Inferior parietal cortex (tissue), 1 donor: ENCODE measurements around the gene RSPRY1.
A peak's percentile ranks its signal among the peaks of the same experiment; 100 is the strongest.

Experiments used
- DNase-seq: peaks from one replicate; pipeline ENCODE4 v3.0.0-alpha.2; 2016; ENCODE audit errors: extremely low spot score

RSPRY1 gene

DNA sequence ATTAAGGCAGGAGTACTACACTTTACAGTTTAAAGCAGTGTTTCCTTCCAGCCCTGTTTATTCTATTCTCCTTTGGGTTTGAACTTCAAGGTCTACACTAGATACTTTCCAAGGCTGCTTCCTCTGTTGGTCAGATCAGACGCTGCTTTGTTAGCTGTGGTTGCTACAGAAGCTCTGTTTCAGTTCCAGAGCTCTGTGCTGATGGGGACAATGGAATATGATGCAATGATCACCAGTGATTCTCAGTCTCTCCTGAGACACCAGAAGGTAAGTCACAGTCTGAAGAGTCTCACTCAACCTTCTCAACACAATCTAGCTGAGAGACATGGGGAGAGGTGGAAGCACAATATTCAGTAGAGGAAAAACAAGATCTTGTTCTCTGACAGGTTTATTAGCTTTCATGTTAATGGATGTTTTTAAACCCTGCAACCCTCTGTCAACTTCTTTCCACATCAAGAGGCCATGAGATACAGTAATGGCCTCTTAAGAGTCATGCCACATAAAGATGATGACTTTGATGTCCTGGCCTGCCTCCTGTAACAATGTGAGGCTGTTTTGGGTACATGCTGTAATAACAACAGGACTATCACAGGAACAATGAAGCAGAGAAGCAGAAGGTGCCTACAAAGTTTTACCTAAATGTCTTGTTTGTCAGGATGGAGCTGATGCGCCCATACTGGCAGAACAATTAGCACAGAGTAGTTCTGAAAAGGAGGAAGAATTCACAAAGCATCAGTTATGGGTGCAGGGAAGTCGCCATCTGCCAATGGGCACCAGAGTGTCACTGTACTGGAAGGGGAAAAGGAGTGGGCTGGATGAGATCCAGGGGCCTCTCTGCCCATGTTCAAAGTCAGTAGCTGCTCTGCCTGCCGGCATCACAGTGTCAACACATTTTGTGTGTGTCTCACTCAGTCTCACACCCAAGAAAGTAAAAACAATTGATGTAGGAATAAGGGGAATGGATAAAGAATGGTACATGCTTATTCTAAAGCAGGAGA is 33.7 kb upstream of the RSPRY1 start:
- DNase-seq, result no peak

DNA sequence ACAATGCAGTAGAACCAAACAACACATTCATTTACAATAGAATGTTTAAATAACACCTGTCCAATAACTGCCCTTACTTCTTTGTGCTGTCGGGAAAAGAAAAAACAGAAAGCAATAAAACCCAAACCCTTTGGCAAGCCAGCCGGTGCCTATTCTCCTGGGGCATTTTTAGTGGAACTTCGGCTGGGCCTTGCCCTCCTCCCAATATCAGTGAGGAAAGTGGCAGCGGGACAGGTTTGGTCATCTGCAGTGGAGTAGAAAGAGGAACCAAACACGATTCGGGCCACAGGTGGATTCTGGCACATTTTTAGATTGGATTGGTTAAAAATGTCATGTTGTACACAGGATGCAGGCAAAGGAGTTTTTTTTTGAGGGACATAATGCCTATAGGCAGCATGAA is 32.3 kb upstream of the RSPRY1 start:
- no peak for DNase-seq

DNA sequence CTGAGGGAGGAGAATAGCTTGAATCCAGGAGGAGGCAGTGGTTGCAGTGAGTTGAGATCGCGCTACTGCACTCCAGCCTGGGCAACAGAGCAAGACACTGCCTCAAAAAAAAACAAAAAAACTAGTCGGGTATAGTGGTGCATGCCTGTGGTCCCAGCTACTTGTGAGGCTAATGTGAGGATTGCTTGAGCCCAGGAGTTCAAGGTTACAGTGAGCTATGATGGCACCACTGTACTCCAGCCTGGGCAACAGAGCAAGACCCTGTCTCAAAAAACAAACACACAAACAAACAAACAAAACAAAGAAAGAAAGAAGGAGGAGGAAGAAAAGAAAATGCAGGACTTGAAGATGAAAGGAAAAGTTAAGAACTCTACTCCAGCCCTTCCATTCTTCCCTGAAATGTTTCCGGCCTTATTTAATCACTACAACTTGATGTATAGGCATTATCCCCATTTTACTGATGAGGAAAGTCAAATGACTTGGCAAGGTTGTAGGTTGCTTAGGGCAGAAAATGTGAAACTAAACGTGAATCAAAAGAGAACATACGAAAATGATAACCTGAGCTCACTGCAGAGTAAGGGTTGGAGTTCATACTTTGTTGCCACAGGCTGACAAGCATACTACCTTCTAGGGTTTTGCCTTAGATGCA is 30.3 kb upstream of the RSPRY1 start:
- DNase-seq, result no peak

DNA sequence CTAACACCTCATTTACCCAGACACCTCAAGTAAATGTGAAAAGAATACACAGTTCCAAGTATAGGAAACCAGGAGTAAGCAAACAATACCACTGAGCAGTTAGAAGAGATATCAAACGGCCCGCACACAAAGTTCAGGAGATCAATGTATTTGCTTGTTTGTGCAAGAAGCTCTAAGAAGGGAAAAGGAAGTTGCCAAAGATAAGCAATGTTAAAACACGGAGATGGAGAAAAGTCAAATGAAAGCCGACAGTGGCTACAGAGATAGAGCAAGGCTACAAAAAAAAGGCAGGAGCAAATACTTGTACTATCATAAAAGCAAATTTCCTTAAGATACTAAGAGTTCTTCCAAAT is 29.8 kb upstream of the RSPRY1 start:
- no peak for DNase-seq

DNA sequence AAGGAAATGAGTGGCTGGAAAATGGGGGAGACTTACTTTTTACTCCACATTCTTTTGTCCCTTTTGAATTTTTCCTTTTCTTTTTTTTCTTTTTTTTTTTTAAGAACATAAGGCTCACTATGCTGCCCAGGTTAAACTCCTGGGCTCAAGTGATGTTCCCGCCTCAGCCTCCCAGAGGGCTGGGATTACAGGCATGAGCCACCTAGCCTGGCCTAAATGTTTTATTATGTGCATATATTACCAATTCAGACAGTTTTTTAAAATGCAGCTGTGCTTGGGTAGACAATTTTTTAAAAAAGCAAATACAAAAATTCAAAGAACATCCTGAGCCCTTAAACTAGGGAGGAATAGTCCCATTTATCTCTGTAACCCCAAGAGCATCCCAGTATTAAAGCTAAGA is 28.6 kb upstream of the RSPRY1 start:
- DNase-seq, result no peak

DNA sequence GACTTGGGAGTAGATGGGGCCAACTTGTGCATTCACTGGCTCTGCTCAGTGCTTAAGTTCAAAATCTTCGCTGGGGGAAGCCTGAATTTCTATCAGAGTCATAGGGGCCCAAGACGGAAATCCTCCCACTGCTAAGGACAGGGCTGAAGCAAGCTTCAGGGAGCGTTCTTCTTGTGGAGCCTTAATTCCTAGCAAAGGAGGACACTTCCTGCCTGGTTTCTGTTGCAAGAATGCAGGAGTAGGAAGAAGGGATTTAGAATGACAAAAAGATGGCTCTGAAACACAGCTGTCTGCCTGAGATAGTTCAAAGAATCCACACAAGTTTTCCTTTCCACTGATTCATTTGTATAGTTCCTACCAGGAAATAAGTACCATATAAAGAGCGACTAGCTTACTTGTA is 26.7 kb upstream of the RSPRY1 start:
- DNase-seq, result no peak

DNA sequence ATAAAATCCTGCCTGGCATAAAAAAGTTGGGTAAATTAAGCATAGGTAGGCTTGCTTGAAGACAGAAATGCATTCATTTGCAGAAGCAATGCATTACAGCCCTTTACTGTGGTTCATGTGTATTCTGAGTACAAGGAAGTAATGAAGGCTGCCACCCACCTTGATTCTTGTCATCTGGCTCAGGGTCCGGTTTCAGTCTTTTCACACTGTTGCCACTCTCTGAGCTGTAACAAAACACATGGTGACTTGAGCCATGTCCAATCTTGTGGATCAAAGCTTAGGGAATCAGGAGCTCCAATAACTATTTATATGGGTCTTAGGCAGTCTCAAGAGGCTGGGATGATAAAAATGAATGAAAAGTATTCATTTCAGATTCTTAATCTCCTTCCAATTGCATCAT is 22.3 kb upstream of the RSPRY1 start:
- no peak for DNase-seq

DNA sequence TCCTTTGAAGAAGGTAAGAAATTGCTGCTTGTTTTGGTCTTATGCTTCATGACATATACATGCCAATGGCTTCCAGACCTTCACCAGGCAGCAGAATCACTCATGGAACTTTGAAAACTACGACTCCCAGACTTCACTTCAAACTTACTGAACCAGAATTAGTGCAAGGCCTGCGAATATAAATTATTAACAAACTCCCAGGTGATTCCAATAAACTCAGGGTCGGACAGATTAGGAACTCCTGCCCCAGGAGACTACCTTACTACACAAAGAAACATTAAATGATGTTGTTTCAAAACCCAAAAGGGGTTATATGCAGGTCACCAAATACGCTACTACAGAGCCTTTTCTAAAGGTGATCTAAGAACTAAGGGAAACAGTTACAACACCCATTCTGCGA is 20.6 kb upstream of the RSPRY1 start:
- no peak for DNase-seq

DNA sequence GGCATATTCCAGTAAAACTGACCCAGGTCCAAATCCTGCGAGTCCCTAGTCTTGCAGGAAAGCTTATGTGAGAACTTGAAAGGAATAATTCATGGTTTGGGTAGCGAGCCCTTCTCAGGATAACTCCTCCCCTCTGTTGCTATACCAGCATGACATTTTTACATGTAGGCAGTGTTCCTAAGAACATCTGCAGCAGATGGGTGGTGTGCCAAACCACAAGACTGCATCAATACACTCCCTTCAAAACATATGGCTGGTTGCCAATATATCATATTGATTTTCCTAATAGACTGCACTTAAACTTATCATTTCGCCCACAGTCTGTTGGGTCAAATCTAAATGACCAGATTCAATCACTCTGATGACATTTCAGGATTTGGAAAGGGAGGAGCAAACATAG is 20.2 kb upstream of the RSPRY1 start:
- DNase-seq, result no peak

DNA sequence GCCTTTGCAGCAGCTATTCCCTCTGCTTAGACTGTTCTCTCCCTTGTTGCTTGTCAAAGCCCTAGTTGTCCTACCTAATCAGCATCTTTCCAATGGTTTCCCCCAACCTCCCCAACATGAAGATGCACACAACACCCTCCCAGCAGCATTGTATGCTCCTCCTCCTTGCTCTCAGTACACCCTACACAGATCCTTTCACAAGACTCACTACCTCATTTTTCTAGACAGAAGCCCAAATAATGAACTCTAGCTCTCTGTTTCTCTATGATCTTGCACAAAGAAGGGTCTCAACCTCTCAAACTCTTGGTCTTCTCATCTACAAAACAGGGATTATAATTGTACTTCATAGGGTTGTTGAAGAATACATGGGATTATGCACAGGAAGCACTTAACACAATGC is 19.7 kb upstream of the RSPRY1 start:
- DNase-seq, result no peak

DNA sequence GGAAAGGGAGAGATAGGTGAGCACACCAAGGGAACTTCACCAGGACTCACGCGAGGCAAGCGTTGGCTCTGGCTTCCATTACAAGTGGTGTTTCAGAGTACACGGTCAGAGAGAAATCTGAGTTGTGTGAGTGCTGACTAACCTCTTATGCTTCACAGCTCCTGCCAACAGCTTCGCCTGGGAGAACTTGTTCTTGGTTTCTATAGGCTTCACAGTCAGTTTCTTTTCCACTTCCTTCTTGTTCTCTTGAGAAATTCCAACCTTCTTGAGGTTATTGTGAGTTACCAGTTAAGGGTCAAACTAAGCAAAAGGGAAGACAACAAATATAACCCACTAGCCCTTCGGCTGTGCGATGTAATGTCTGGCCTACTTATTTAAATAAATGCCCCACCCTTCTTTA is 19.2 kb upstream of the RSPRY1 start:
- no peak for DNase-seq

DNA sequence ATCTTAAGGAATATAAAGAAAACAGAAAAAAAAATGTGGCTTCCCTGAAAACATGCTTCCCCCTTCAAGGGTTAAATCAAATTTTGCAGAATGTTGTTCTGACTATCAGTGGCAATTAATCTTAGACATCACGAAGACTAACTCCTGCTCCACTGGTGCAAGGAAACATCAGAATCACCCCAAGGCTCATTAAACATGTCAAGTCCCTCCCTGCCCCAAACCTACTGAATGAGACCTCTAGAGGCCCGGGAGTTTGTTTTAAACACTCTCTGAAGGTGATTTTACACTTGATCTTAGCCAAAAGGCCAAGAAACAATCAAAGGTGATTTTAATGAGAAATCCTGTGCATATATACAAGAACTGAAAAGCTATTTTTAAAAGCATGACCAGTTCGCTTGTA is 18.6 kb upstream of the RSPRY1 start:
- no peak for DNase-seq

DNA sequence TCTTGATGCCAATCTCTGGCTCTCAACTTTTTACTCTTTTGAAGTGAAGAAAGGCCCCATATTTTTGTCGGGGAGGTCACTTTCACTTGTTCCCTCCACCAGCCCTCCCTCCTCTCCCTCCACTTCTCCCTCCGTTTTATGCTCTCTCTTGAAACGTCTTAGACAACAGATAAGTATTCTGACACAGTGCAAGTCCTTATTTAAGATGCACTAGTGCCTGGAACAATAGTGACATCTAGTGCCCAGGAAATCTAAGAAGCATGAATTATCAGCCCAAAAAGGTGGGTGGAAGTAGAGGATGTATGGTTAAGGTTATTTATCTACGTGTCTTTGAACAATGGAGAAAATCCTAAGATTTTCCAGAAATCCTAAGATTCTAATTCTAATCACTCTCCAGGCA is 18.2 kb upstream of the RSPRY1 start:
- DNase-seq, result peak; percentile 85

DNA sequence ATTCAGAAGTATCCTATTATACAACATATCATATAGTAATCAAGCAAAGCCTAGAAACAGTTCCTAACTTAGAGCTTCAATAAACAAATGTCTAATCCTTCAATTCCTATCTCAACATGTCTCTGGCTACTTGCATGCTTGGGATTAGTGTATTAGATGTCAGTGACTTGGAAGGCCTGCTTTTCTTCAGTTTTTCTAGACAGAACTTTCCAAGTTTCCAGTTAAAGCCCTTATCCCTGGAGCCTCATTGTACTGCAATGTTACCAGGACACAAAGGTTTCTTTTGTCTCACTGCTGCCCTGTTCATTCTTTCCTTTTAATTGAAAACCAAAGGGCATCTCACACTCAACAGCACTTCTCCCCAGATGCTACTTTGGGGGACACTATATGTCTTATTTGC is 16.8 kb upstream of the RSPRY1 start:
- no peak for DNase-seq

DNA sequence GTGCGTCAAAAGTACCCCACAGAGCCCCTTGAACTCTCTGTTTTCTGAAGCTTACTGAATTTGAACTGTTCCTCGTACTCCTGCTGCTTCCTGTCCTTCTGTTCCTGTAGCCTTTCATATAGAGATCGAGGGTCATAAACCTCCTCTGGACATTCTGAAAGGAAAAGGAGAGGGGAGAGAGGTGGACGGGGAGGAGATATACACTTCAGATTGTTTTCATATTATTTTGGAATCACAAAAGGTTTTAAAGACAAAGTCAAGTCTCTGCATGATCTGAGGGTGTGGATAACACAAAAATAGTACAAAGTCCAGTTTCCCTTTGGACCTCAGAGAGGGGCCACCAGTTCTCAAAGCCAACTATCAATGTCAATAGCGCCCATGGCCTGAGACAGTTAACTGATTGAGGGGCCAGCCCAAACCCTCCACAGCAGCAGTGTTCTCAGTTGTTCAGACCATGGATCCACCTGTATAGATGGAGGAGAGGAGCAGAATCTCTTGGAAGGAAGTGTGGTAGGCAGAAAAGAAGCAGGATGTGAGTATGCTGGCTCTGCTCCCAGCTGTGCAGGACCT is 13.3 kb upstream of the RSPRY1 start:
- no peak for DNase-seq

DNA sequence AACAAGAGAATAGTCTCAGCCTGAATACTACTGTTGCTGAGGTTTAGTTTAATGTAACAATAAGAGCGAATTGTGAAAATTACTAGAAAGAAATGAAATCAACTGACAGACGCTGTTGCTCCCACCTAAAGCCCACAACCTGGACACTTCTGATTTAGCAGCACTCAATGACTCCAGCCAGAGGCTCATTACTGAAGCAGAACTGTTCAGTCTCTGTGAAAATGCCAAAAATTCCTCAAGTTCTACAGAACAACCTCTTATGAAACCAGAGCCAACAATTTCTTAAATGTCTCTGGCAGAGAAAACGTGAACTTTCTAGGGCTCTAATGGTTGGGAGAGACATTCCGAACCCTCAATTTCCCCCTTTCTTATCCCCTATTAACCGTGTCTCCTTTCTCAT is 10.2 kb upstream of the RSPRY1 start:
- DNase-seq, result no peak

DNA sequence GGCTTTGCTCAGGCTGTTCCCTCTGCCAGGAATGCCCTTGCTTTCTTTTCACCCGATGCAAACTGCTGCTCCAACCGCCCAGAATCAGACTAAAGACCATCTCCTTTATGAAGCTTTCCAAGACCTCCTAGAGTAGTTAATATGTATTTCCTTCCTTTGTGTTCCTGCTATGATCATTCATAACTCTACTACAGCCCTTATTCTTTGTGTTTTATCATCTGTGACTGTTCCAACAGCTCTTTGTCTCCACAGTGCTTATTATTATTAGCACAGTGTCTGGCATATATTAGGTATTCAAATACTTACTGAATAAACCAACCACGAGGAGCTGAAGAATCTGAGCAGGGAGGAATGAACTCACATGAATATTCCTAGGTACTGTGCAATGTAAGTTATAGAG is 7.9 kb upstream of the RSPRY1 start:
- DNase-seq, result no peak

DNA sequence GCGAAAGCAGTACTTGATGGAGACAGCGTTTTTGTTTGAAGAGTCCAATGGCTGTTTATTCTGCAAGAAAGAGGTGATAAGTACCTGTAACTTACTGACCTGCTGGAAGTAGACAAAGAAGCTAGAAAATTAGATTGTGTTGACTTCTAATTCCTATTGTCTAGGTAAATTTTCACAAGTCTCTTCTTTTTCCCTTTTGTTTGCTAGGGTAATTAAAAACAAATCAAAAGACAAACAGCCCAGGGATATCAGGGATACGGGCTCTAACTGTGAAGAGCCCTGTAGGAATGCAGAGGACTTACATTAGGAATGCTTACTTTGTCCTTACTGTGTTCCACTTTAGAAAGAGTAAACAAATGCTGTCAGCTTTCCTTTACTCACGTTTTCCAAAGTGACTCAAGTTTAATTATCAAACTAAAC is 7.3 kb upstream of the RSPRY1 start:
- DNase-seq, result no peak

DNA sequence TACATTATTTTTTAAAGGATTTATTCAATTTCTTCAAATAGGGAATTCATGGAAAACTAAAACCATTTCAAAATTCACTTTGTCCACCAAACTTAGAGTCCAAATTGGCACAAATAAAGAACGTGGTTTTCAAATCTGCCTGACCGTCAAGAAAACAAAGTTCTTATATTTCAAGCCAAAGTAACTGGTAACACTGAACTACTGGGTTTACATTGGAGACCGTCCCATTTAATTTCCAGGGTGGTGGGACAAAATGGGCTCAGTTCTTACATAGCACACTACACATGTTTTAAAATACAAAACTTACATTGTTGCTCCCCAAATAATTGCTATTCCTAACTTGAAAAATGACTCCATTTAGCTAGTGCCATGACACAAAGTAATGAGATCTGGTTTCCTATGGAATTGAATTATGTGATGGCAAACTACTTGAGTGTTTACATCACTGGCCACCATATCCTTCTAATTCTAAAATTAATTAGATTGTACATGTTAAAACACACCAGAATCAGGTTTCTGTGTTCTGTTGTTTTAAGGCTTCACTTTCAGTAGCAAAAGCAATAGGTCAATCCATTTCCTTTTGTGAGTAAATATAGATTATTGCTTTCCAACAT is 6.8 kb upstream of the RSPRY1 start:
- no peak for DNase-seq

DNA sequence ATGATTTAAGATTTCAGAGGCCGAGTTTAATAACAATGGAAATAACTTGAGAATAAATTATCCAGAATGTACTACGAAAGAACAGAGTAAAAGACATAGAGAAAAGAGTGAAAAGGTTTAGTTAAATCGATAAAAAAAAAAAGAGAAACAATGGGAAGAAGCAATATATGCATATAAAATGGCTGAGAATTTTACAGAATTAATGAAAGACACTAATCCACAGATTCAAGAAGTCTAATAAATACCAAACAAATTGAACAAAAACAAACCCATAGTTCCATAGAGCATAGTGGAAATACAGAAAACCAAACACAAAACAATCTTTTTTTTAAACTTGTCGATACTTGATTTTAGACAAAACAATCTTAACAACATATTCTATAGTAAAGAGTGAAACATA is 2.0 kb upstream of the RSPRY1 start:
- no peak for DNase-seq

DNA sequence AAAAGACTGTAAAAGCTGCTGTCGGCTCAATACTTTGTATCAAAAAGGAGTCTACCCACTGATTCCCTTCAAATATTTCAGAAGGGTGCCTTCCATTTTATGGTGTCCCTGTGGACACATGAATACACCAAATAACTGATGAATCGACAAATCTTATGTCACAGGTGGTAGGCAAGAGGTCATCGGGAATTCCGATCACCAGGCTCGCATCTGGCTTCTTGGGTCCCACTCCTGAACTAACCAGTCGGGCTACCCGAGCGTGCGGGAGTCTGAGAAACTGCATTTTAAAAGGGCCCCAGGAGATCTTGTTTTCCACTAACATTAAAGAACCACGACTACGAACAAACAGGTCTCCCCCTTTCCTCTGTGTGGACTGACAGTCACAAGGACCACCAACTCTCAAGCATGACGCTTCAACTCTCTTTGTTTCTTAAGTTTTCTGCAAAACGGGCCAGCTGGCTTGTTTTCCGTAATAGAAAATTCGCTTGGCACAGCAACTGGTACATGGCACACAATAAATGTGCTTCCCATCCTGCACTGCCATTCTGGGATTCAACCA is 1.2 kb upstream of the RSPRY1 start:
- DNase-seq, result no peak

DNA sequence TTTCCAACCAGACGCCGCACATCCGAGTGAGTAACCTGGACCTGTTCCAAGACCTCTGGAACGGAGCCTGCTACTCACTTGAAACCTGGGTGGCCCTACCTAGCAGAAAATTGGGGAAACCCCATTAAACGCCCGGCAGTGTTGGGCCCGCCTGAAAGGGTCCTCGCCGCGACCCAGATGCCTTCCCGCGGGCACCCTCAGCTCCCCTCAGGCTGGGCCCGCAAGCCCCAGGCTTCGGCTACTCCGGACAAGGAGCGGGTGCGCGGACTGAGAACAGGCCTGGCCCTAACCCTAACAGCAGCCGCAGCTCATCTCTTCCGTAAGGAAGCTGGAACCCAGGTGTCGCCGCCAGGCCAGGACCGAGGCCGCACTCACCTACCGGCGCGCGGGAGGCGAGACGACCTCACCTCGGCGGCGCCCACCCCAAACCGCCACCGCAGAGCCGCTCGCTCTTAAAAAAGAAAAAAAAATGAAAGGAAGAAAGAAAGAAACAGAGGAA is 634 bp upstream of the RSPRY1 start:
- DNase-seq, result no peak
